Renal pelvis (tissue), 4 donors: ENCODE results near the gene XPO4. TPM values are rescaled to one million over a fixed set of nuclear protein-coding genes. Genes with fewer than 3 reads are reported as not detected.
"Not testable (repeated sequence)": the region's sequence is repeated elsewhere in the genome, so short reads cannot be mapped to it uniquely, and the experiment has no call there.

Experiments
- DNase-seq: peaks from one replicate; pipeline ENCODE4 v3.0.0-alpha.2; 2013
- polyA plus RNA-seq, 3 donors: library from polyadenylated mRNA; unstranded; fragments of 120-200 nt; gene quantifications; one replicate each; pipeline ENCODE4 v1.2.1, GENCODE V29; 2013; ENCODE audit not compliant: insufficient read length in 3 of 3

Gene XPO4
- polyA plus RNA-seq, 3 donors = 17.4 to 22.5 (median 20.3) TPM

GRCh38 chr13:20788312-20788711 is 114.2 kb downstream of the XPO4 start:
- DNase-seq = no peak

- no peak for DNase-seq
Measured at GRCh38 chr13:20787180-20787579, 115.4 kb downstream of the XPO4 start.

GRCh38 chr13:20782116-20782708 is 120.3 kb downstream of the XPO4 start:
- DNase-seq = no peak

- no peak for DNase-seq
Measured at GRCh38 chr13:20780317-20780716, 122.2 kb downstream of the XPO4 start.

- DNase-seq = no peak
Measured at GRCh38 chr13:20779405-20779804, 123.1 kb downstream of the XPO4 start.

GRCh38 chr13:20778311-20778710 is 124.2 kb downstream of the XPO4 start:
- DNase-seq = no peak

- no peak for DNase-seq
Measured at GRCh38 chr13:20776751-20777150, 125.8 kb downstream of the XPO4 start.

GRCh38 chr13:20775961-20776360 is 126.6 kb downstream of the XPO4 start:
- no peak for DNase-seq

- no peak for DNase-seq
Measured at GRCh38 chr13:20774746-20775145, 127.8 kb downstream of the XPO4 start.

GRCh38 chr13:20773194-20774080 is 129.1 kb downstream of the XPO4 start, which contains the start of gene EEF1AKMT1:
TSS of gene EEF1AKMT1 (minus strand) at chr13:20773961. CDS start at chr13:20757598, 16,363 bp downstream.
- DNase-seq = peak; percentile 93

- DNase-seq = no peak
Measured at GRCh38 chr13:20772401-20773131, 130.0 kb downstream of the XPO4 start.

GRCh38 chr13:20769834-20770233 is 132.7 kb downstream of the XPO4 start:
- DNase-seq = no peak

GRCh38 chr13:20769091-20769490 is 133.5 kb downstream of the XPO4 start:
- no peak for DNase-seq

- DNase-seq = no peak
Measured at GRCh38 chr13:20767309-20767943, 135.1 kb downstream of the XPO4 start.

GRCh38 chr13:20760872-20761271 is 141.7 kb downstream of the XPO4 start:
- no peak for DNase-seq

GRCh38 chr13:20754009-20754408 is 148.5 kb downstream of the XPO4 start:
- no peak for DNase-seq

GRCh38 chr13:20749377-20749776 is 153.2 kb downstream of the XPO4 start:
- DNase-seq = no peak

- not testable (repeated sequence) for DNase-seq
Measured at GRCh38 chr13:20743830-20744404, 158.6 kb downstream of the XPO4 start.

- DNase-seq = no peak
Measured at GRCh38 chr13:20740021-20740420, 162.5 kb downstream of the XPO4 start.

- DNase-seq = no peak
Measured at GRCh38 chr13:20738616-20739015, 163.9 kb downstream of the XPO4 start.
